Liver (tissue), 9 donors: ENCODE results near the gene OTOGL. TPM values are rescaled to one million over a fixed set of nuclear protein-coding genes. Genes with fewer than 3 reads are reported as not detected.

Experiments
- DNase-seq: peaks from one replicate; pipeline ENCODE4 v3.0.0-alpha.2; 2017; ENCODE audit warnings: low spot score
- H3K27ac ChIP-seq, 2 donors: one replicate each; pipeline ENCODE4 v1.7.0; 2013; ENCODE audit warnings: inconsistent platforms in 2 of 2, low read length in 2 of 2, control low read depth in 1 of 2, low read depth in 1 of 2, mild to moderate bottlenecking in 1 of 2
- H3K27me3 ChIP-seq, 4 donors: one replicate each; pipeline versions ENCODE4 v1.6.1 to v1.7.0; 2013; ENCODE audit warnings: low read length in 3 of 4, inconsistent platforms in 1 of 4, mild to moderate bottlenecking in 1 of 4, moderate library complexity in 1 of 4; ENCODE audit not compliant: control insufficient read depth in 4 of 4, insufficient read depth in 4 of 4
- H3K36me3 ChIP-seq, 4 donors: one replicate each; pipeline versions ENCODE4 v1.6.1 to v1.7.0; 2013; ENCODE audit warnings: low read length in 3 of 4, mild to moderate bottlenecking in 3 of 4, low read depth in 1 of 4, moderate library complexity in 1 of 4; ENCODE audit not compliant: control insufficient read depth in 4 of 4, insufficient read depth in 3 of 4
- H3K4me1 ChIP-seq, 4 donors: one replicate each; pipeline versions ENCODE4 v1.6.1 to v1.7.0; 2013; ENCODE audit warnings: low read length in 3 of 4, mild to moderate bottlenecking in 3 of 4, moderate library complexity in 1 of 4; ENCODE audit not compliant: control insufficient read depth in 4 of 4, insufficient read depth in 4 of 4
- H3K4me3 ChIP-seq, 3 donors: one replicate each; pipeline versions ENCODE4 v1.6.1 to v1.7.0; 2013; ENCODE audit warnings: low read length in 3 of 3, control low read depth in 1 of 3, low read depth in 1 of 3, mild to moderate bottlenecking in 1 of 3
- H3K9ac ChIP-seq, 2 donors: one replicate each; pipeline ENCODE4 v1.7.0; 2013; ENCODE audit warnings: low read length in 2 of 2, mild to moderate bottlenecking in 2 of 2, moderate library complexity in 2 of 2, control low read depth in 1 of 2, low read depth in 1 of 2
- H3K9me3 ChIP-seq, 4 donors: one replicate each; pipeline versions ENCODE4 v1.6.1 to v1.7.0; 2013; ENCODE audit warnings: low read length in 3 of 4; ENCODE audit not compliant: control insufficient read depth in 4 of 4
- ATF3 ChIP-seq: IDR thresholded peaks from 2 replicates; pipeline ENCODE4 v1.6.1; 2016; ENCODE audit warnings: antibody characterized with exemption
- CTCF ChIP-seq: fragments of 150-350 bp; IDR thresholded peaks from 2 replicates; pipeline ENCODE4 v1.5.1; 2017; ENCODE audit warnings: improper control_type of control experiment, low read depth, low read length; ENCODE audit not compliant: missing input control
- FOXA2 ChIP-seq: IDR thresholded peaks from 2 replicates; pipeline ENCODE4 v1.6.1; 2016; ENCODE audit warnings: antibody characterized with exemption
- GABPA ChIP-seq, 2 donors: IDR thresholded peaks in 1 of 2; conservative IDR thresholded peaks in 1 of 2; 2 replicates each; pipeline ENCODE4 v1.6.1; 2016; ENCODE audit warnings: antibody characterized with exemption in 2 of 2, mild to moderate bottlenecking in 1 of 2, moderate library complexity in 1 of 2
- HNF4A ChIP-seq, 2 donors: conservative IDR thresholded peaks; 2 replicates each; pipeline ENCODE4 v1.6.1; 2016; ENCODE audit warnings: antibody characterized with exemption in 2 of 2, mild to moderate bottlenecking in 2 of 2
- HNF4G ChIP-seq: IDR thresholded peaks from 2 replicates; pipeline ENCODE4 v1.6.1; 2016; ENCODE audit warnings: antibody characterized with exemption
- JUND ChIP-seq, 2 donors: IDR thresholded peaks; 2 replicates each; pipeline ENCODE4 v1.6.1; 2016; ENCODE audit warnings: antibody characterized with exemption in 2 of 2
- MAX ChIP-seq: IDR thresholded peaks from 2 replicates; pipeline ENCODE4 v1.6.1; 2016; ENCODE audit warnings: antibody characterized with exemption
- NR2F2 ChIP-seq: IDR thresholded peaks from 2 replicates; pipeline ENCODE4 v1.6.1; 2016; ENCODE audit warnings: antibody characterized with exemption
- RAD21 ChIP-seq, 2 donors: IDR thresholded peaks; 2 replicates each; pipeline ENCODE4 v1.6.1; 2016; ENCODE audit warnings: antibody characterized with exemption in 2 of 2, mild to moderate bottlenecking in 2 of 2
- REST ChIP-seq: IDR thresholded peaks from 2 replicates; pipeline ENCODE4 v1.6.1; 2016; ENCODE audit warnings: antibody characterized with exemption, mild to moderate bottlenecking
- SP1 ChIP-seq: IDR thresholded peaks from 2 replicates; pipeline ENCODE4 v1.6.1; 2018; ENCODE audit warnings: antibody characterized with exemption, mild to moderate bottlenecking
- TAF1 ChIP-seq: conservative IDR thresholded peaks from 2 replicates; pipeline ENCODE4 v1.6.1; 2016; ENCODE audit warnings: antibody characterized with exemption, mild to moderate bottlenecking
- ZBTB33 ChIP-seq: IDR thresholded peaks from 2 replicates; pipeline ENCODE4 v1.6.1; 2016; ENCODE audit warnings: antibody characterized with exemption
- WGBS: extraction: QIAGEN DNeasy Blood & Tissue Kit; methylation state at CpG from one replicate; pipeline ENCODE4 v1.1.7; 2013; 5-methylcytosine and 5-hydroxymethylcytosine counted together
- polyA plus RNA-seq, 2 donors: library from polyadenylated mRNA; stranded (reverse) in 1 of 2; unstranded in 1 of 2; fragments of 200-250 nt in 1 of 2; fragments of >200 nt in 1 of 2; fragmentation: Nextera tagmentation in 1 of 2; extraction: Ambion mirVana in 1 of 2; gene quantifications; one replicate each; pipeline versions ENCODE4 v1.2.1 to v1.2.3, GENCODE V29; 2013 to 2015
- total RNA-seq, 2 donors: library from RNA; depleted of rRNA; stranded (reverse); fragments of >200 nt; gene quantifications; one replicate each; pipeline ENCODE4 v1.2.3, GENCODE V29; 2014
- donor health status: healthy.
- donor health status: healthy.
- donor health status: healthy.
- donor health status: healthy.
- donor health status: healthy.

The OTOGL gene
- total and polyA plus RNA-seq, 4 donors: 0.01 to 0.09 (median 0.08) TPM; not detected in 1

GRCh38 chr12:80325167-80325959, 226.0 kb downstream of the OTOGL start:
- H3K36me3 ChIP-seq: no peaks in the 10 kb centered on the region
- DNase-seq: no peak
- peaks cover 0 to 3% (median 0%) of the 10 kb centered on the region in 4 donors for H3K27me3 ChIP-seq
- no peaks in the 10 kb centered on the region for H3K9me3 ChIP-seq
- no peak overlapping the region for H3K27ac ChIP-seq
- no peak overlapping the region for H3K4me3 ChIP-seq
- H3K4me1 ChIP-seq: no peaks in the 10 kb centered on the region
- no peak overlapping the region for H3K9ac ChIP-seq
- 62% methylated on average over 4 of the region's 4 CpGs for WGBS
- TF ChIP-seq SP1 (no peak), ATF3 (no peak)

- H3K4me1 ChIP-seq: no peaks in the 10 kb centered on the region
- TF ChIP-seq NR2F2: no peak
- no peak for TF ChIP-seq FOXA2
- TF ChIP-seq ATF3: no peak
- TF ChIP-seq REST: no peak
- TF ChIP-seq CTCF: no peak
- TF ChIP-seq ZBTB33: no peak
- no peak for TF ChIP-seq GABPA (IDR thresholded peaks at IDR 0.05 in 1 of 2, conservative IDR thresholded peaks at IDR 0.05 in 1 of 2)
- TF ChIP-seq HNF4G: no peak
- no peak for TF ChIP-seq TAF1
- no peak for TF ChIP-seq HNF4A (conservative IDR thresholded peaks at IDR 0.05)
- no peak for TF ChIP-seq JUND (IDR thresholded peaks at IDR 0.05)
- no peak for TF ChIP-seq RAD21 (IDR thresholded peaks at IDR 0.05)
- no peak for TF ChIP-seq MAX
- DNase-seq: no peak
- no peaks in the 10 kb centered on the region for H3K27me3 ChIP-seq
- no peaks in the 10 kb centered on the region for H3K9me3 ChIP-seq
- WGBS: 82% methylated on average over 1 of the region's 1 CpG
- H3K27ac ChIP-seq: no peak overlapping the region
- no peak overlapping the region for H3K9ac ChIP-seq
- no peak overlapping the region for H3K4me3 ChIP-seq
- no peaks in the 10 kb centered on the region for H3K36me3 ChIP-seq
These were observed 233.5 kb downstream of the OTOGL start for GRCh38 chr12:80332827-80333226.
